HG03039 (cell line): Measurements from ENCODE around the gene CISTR.
"Not testable (repeated sequence)": the region's sequence is repeated elsewhere in the genome, so short reads cannot be mapped to it uniquely, and the experiment has no call there.

ENCODE experiments used
- ATAC-seq: cut with Tn5 transposase; IDR thresholded peaks from one replicate; pipeline ENCODE4 v1.9.1; 2021; ENCODE audit warnings: mild to moderate bottlenecking, moderate library complexity; ENCODE audit not compliant: unreplicated experiment

The CISTR gene

DNA sequence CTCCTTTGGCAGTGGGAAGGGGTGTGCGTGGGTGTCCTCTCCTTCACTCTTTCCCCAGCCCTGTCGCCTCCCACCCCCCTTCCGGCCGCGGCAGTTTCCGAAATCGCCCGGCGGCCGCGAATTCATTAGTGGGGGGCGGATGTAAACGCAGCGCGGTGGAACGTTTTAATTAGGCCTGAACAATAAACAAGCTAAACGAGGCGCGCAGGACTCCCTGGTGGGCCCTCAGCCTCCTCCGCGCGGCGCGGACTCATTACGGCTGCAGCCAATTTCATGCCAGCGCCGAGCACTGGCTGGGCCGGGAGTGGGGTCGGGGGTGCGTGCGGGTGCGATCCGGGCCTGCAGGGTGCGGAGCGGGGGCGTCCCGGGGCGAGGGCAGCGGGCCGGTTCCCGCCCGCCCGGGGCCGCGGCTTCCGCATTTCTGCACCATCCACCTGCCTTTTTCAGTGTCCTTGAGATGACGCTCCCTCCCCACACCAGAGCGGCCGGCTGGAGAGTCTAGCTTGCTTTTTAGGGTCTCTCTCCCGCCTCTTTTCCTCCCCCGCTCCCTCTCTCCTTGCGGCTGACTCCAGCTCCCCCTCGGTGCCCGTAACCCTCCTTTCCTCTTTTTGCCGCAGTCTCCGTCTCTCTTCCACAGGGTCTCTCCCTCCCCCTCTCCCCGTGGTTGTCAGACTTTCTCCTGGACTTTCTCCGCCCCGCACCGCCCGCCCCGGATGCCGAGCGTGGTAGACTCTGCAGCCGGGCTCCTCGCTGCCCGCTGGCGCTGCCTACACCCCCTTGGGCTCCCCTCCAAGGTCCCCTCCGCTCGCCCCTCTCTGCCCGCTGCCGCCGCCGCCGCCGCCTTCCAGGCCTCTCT lies at the start of gene CISTR:
TSS of gene CISTR (minus strand) at position 644 of the 856 bp plus-strand sequence.
- no peak for ATAC-seq

DNA sequence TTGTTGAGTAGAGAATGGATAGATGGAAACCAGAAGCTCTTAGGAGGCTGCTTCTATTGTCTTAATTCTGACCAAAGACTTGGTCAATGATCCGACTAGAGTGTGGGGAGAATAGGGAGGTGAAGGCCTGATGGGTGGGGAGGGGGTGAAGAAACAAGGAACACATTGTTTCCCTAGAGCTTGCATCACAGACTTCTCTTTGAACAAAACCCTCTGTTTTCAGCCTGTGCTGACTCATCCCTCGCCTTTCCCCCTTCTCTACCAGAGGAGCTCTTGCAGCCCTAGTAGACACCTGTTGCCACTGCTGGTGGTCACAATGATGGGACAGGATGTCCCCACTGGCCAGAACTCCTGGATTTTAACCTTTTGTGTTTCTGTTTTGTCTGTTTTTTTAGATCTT lies 46.8 kb upstream of the CISTR start:
- ATAC-seq: no peak

DNA sequence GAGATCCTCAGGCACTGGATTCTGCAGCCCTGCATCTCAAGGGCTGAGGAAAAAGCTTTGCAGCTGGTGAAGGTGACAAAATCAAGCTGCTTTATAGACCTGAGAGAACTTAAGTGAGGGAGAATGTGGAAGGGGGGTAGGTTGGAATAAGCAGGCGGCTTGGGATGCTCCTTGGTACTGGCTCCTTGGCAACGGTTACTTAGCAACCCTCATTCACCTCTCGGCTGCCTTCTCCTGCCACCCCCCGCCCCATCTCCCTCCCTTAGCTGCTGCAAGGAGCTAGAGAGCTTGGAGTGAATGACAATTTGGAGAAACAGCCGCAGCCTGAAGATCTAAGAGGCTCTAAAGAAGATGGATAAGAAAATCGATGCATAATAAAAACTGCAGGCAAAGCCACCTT lies 44.1 kb upstream of the CISTR start:
- no peak for ATAC-seq

- no peak for ATAC-seq
Measured at GRCh38 chr12:53793221-53793620, 41.4 kb upstream of the CISTR start.

DNA sequence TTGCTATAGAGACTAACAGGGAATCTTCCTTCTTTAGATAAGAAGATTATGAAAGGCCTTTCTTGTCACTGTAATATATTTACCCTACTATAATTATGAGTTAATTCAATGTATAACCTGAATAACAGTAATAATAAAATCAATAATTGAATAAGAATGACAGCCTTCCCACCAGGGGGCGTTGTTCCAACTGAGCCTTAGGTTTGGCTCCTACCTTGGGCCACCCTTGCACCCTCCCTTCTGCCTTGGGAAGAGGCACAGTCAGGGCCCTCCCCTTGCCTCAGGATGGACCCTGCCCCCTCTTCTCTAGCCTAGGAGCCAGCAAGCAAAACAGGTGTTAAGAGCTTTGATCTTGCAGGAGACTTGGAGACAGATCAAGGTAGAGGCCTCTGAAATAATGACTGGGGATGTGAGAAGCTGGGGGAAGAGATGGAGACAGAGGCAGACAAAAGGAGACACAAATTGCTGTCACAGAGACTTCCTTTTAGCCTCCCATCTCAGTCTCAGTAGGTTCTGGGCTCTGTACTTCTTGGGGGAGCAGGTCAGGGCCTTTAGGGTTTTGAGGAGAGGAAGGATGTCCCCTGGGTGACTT lies 40.1 kb upstream of the CISTR start:
- ATAC-seq: no peak

DNA sequence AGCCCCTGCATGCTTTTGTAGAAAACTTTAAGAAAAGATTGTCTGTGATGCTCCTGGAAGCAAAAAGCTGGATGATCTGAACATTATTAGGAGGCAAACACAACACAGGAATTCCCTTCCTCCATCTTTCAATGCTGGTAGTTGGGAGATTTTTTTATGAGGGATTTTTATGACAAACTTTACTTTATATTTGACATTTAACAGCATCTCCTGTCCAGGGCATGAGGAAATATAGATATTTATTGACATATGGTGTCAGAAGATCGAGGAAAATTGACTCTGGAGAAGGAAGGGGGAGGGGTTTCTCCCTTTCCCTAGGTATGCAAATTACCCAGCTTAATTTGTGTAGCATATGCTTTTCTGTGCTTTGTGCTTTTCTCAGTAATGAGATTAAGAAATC lies 37.8 kb upstream of the CISTR start:
- ATAC-seq: no peak

- ATAC-seq: no peak
Measured at GRCh38 chr12:53788892-53789291, 37.1 kb upstream of the CISTR start.

DNA sequence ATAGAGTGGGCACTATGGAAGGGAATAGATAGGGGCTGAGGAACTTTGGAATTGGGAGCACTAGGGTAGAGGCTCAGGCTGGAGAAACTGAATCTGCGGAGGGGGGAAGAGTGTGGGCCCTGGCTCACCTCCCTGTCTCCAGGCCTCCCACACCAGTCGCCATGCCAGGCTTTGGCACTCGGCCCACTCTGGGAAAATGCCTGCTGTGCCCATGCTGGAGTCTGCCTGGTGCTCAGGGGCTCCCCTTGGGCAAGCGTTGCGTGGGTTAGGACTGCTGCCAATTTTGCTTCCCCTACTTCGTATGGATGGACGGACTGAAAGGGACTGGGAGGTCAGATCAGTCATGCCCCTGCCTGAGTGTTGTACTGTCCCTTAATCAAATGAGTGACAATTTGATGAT lies 34.6 kb upstream of the CISTR start:
- no peak for ATAC-seq

GRCh38 chr12:53785161-53785560 lies 33.4 kb upstream of the CISTR start:
- no peak for ATAC-seq

DNA sequence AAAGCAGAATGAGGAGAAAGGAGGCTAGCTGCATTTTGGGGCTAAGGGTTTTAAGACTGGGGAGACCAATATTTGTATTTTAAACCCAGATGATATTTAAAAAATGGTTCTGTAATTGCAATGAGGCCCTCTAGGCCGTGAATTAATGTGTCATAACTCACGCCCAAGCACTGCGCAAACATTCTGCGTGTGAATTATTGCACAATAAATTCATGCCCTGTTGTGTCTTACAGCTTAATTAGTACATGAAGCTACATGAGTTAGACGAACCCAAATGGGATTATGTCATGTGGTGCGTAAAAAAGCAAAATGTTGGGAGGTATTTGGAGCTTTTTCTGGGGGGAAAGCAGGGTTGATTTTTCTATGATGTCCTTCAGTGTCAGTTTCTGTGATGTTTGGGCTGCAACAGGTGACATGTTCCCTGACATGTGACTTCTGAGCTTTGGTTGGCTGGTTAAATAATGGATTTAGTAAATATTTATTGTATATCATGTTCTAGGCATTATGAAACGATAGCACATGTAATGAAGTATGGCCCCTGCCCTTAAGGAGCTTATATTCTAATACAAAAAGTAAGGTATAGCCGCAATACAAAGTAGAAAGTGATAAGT lies 30.4 kb upstream of the CISTR start:
- no peak for ATAC-seq

GRCh38 chr12:53781228-53781801 lies 29.5 kb upstream of the CISTR start:
- no peak for ATAC-seq

- no peak for ATAC-seq
Measured at GRCh38 chr12:53780323-53780722, 28.5 kb upstream of the CISTR start.

DNA sequence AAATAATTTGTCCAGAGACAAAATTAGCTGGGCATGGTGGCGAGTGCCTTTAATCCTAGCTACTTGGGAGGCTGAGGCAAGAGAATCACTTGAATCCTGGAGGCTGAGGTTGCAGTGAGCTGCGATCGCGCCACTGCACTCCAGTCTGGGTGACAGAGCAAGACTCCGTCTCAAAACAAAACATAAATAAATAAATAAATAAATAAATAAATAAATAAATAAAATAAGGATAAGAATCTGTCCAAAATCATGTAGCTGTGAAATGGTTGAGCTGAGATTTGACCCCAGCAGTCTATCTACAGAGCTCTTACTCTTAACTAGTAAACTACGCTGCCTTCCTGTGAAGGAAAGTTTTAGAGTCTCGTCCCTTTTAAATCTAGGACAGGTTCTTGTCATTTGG lies 27.9 kb upstream of the CISTR start:
- not testable (repeated sequence) for ATAC-seq

GRCh38 chr12:53777936-53778644 lies 26.3 kb upstream of the CISTR start:
- ATAC-seq: no peak

DNA sequence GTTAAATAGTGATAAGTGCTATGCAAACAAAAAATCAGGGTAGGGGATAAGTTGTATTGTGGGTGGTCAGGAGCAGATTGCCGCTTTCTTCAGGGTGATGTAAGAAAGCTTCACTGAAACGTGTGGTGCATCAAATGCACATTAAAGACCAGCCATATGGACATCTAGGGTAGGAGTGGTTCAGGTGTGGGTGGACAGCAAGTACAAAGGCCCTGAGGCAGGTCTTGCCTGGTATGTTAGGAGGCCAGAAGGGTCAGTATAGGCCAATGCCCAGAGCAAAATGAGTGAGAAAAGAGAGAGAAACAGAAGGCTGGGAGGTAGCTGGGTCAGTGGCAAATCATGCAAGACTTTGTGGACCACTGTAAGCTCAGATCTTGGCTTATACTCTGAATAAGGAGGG lies 25.6 kb upstream of the CISTR start:
- no peak for ATAC-seq

DNA sequence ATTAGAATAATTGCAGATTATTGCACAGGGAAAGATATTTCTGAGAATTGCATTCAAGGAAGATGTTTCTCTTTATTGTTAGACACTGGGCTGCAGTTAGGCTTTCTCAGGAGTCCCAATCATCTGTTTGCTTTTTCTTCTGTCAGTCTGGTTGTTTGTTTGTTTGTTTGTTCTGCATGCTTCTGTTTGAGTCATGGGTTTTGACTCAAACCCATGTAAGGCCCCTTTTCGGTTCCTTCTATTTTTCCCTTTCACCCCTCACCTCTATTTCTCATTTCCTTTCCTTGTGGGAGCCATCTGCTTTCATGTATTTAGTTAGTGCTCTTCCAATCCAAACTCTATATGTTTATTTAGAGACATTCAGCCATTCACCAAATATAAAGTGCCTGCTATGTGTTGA lies 25.1 kb upstream of the CISTR start:
- ATAC-seq: no peak

- no peak for ATAC-seq
Measured at GRCh38 chr12:53775478-53776145, 23.8 kb upstream of the CISTR start.

- no peak for ATAC-seq
Measured at GRCh38 chr12:53770281-53770680, 18.5 kb upstream of the CISTR start.

- ATAC-seq: no peak
Measured at GRCh38 chr12:53768976-53769375, 17.2 kb upstream of the CISTR start.

- no peak for ATAC-seq
Measured at GRCh38 chr12:53766881-53767280, 15.1 kb upstream of the CISTR start.

DNA sequence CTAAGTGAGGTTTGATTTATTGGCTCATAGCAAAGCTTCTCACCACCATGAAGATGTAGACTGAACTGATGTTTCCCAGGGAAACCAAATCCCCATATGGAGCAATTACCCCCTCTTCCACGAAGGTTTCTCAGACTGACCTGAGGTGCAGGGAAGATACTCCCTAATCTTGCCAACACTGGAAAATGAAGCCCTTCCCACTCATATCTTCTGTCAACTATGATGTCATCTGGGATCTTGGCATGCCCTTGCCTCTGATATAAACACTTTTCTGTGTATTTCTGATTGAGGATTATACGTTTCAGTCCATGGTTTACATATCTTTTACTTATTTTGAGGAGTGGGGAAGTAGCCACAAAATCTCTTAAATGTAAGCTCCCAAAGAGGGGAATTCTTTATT lies 14.1 kb upstream of the CISTR start:
- ATAC-seq: no peak
